GM13977 (cell line): ENCODE measurements around the gene BBS12.

ENCODE experiments used
- DNase-seq: peaks from one replicate; pipeline ENCODE4 v3.0.0; 2012; ENCODE audit warnings: low spot score
- in situ Hi-C: fragments of 300-500 bp; cut with MboI; formaldehyde crosslinking; loops from one replicate; pipeline ENCODE4 v1.12.0; 2022; ENCODE audit warnings: low sequenced_read_pairs, low pct_unique_long_range_greater_than_20kb, mixed read lengths, inconsistent platforms; ENCODE audit not compliant: unreplicated experiment
- TF ChIP-seq, protein P1 (sequence below): IDR thresholded peaks from 2 replicates; pipeline ENCODE4 v1.5.1; 2012; ENCODE audit warnings: mild to moderate bottlenecking, control low read depth; ENCODE audit not compliant: insufficient read depth; ENCODE audit errors: extremely low read depth, missing control alignments

BBS12 gene

DNA sequence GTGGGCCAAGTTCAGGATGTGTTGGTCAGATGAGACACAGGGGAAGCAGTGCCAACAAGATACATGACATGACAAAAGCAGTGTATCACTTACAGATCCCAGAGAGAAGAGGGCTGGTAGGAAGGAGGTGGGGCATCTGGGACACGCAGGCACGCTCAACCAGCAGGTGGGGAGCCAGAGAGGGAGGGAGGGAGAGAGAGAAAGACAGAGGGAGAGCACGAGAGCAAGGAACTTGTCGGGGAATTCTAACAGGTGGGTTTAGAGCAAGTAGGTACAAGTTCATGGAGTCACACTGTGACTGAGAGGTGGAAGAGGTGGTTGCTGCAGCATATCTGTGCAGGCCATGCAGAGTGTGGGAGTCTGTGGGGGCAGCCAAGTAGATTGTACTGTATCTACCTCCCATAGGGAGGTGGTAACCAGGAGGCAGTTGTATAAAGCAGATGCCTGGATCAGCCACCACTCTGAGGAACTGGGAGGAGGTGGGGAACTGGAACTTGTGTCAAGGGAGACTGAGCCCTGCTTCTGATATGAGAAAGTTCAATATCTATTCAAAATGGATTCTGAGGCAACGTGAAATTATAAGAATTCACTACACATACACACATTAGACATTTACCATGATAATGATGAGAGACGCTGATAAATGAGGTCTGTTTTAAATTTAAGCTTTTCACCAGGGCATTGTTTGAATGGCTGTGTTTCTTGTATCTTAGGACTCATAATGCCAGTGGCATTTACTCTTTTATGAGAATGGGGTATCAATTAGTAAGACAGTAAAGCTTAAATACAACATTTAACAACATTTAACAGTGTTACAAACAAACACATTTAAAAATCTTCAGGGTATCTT is 43.7 kb downstream of the BBS12 start:
- in situ Hi-C loops, result no loop called here
- no peak for DNase-seq
- TF ChIP-seq, protein P1, sequence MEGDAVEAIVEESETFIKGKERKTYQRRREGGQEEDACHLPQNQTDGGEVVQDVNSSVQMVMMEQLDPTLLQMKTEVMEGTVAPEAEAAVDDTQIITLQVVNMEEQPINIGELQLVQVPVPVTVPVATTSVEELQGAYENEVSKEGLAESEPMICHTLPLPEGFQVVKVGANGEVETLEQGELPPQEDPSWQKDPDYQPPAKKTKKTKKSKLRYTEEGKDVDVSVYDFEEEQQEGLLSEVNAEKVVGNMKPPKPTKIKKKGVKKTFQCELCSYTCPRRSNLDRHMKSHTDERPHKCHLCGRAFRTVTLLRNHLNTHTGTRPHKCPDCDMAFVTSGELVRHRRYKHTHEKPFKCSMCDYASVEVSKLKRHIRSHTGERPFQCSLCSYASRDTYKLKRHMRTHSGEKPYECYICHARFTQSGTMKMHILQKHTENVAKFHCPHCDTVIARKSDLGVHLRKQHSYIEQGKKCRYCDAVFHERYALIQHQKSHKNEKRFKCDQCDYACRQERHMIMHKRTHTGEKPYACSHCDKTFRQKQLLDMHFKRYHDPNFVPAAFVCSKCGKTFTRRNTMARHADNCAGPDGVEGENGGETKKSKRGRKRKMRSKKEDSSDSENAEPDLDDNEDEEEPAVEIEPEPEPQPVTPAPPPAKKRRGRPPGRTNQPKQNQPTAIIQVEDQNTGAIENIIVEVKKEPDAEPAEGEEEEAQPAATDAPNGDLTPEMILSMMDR, result no peak

DNA sequence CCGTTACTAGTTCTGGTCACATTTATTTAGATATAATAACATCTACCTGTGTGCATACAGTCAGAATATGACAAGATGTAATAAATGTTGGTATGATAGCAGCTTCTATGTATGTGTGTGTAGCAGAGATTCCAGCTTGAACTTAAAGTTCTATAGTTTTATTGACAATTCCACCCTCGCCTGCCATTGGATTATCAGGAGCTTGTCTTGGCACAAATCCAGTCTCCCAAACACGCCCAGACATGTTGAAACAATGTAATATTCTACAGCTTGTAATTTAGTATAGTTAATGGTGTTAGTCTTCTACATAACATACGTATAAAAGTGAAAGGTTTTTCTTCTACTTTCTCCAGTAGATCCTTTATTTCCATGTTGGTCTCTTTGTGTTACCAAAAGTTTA is 44.4 kb downstream of the BBS12 start:
- TF ChIP-seq, protein P1, result no peak
- in situ Hi-C loops, result no loop called here
- DNase-seq, result no peak

DNA sequence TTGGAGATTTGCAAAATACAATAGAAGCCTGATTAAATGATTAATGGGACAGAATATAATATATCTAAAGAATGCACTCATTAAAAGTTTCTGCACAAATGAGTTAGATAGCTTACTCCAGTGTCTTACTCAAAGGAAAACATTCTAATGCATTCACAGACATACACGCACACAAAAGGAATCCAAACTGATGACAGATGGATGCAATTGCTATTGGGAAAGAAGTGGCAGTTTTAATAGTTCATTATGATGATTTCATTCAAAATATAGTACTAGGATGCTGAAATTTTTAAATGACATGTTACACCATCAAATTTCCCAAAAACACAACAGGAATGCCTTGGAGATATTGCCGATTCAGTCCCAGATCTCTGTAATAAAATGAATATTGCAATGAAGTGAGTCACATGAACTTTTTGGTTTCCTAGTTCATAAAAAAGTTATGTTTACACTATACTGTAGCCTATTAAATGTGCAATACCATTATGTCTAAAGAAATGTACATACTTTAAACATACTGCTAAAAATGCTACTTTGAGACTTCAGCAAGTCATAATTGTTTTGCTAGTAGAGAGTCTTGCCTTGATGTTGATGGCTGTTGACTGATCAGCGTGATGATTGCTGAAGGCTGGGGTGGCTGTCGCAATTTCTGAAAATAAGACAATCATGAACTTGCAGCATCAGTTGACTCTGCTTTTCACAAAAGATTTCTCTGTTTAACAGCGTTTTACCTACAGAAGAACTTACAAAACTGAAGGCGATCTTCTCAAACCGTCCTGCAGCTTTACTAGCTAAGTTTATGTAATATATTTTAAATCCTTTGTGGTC is 45.6 kb downstream of the BBS12 start:
- in situ Hi-C loops, result no loop called here
- TF ChIP-seq, protein P1, result no peak
- no peak for DNase-seq

DNA sequence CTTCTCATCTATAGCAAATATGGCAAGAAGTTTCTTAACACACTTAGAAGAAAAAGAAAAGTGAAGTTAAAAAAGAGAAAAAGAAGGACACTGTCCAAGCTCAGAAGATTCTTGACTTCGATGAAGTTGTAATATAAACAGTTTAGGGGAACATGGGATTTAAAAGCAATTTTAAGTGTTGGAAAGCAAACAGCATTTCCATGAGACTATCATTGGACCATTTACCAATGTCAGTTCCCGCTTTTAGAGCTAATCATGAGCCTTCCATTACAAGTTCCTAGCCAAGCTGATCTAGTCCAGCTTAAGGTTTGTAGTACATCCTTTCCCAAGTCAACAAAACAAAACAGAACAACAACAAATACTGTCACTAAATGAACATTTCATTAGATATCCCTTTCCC is 49.0 kb downstream of the BBS12 start:
- in situ Hi-C loops, result no loop called here
- TF ChIP-seq, protein P1, result no peak
- DNase-seq, result no peak

DNA sequence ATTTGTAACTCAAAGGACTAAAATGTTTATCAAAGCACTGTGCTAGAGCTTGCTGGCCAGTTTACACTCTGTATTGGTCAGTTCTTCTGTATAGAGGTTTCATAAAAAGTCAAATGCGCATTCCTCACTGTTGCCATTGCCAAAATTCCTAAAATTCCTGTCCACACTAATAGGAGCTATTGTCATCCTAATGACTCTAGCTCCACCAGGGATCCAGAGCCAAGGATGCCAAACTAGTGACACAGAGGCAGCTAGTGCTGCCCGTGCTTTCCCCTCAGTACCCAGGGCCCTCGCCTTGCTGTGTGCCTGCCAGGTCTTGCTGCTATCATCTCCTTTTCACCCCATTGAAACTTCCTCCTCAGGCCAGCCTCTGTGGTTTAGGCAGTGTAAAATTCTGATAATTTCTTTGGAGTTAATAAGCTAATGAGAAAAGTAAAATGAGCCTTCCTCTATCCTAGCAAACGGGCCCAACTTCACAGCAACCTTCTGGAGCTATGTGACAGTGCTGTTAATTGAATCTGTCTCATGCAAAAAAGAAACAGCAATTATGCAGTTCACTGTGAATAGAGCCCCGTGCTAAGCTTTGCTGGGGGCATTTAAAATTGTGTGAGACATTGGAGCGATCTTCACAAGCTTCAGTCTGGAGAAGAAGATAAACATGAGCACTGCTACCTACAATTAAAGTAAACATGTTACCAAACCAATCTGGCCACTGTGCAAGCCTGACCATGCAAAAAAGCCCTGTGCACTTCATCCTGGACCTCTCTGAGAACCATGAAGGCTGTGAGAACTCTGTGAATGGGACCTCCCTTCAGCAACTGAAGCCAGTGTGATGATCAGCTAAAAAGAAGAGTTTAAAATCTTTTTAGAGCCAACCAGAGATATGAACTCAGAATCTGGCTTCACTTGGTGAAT is 51.1 kb downstream of the BBS12 start:
- in situ Hi-C loops, result no loop called here
- DNase-seq, result no peak
- TF ChIP-seq, protein P1, result no peak

DNA sequence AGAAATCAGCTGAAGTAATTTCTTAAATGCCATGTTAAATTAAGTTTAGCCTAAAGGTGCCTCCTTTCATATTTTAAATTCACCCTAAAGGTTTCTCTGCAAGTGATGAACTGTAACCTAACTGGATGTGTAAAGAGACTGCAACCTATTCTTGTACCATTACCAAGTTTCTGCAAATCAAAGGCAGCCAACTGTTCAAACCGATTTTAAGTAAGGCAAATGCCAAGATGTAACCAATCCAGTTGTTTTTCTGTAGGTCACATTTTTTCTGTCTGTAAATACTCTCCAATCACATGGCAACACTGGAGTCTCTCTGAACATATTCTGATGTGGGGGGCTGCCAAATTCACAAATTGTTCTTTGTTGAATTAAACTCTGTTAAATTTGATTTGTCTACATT is 51.8 kb downstream of the BBS12 start:
- no peak for DNase-seq
- in situ Hi-C loops, result no loop called here

More for the DNA sequence above, 51.8 kb downstream of the BBS12 start:
- TF ChIP-seq, protein P1, result no peak
